ENCODE measurements around the gene ENPP6.
A peak's percentile ranks its signal among the peaks of the same experiment; 100 is the strongest.

ENPP6 gene

GRCh38 chr4:184250795-184251669, 33.4 kb upstream of the ENPP6 start:
- peak; percentile 16 for DNase-seq (ENCODE audit: extremely low read depth, low read depth)
- peak; percentile 50 for TF ChIP-seq CTCF (IDR thresholded peaks at IDR 0.05; ENCODE audit: low read depth, low read length)

- TF ChIP-seq CTCF (IDR thresholded peaks at IDR 0.05; ENCODE audit: low read depth, low read length): no peak
- no peak for DNase-seq (ENCODE audit: extremely low read depth, low read depth)
Measured at GRCh38 chr4:184248216-184248615, 30.5 kb upstream of the ENPP6 start.

- TF ChIP-seq CTCF (IDR thresholded peaks at IDR 0.05; ENCODE audit: low read depth, low read length): no peak
- no peak for DNase-seq (ENCODE audit: extremely low read depth, low read depth)
Measured at GRCh38 chr4:184247421-184247820, 29.7 kb upstream of the ENPP6 start.

GRCh38 chr4:184246426-184246825, 28.8 kb upstream of the ENPP6 start:
- no peak for TF ChIP-seq CTCF (IDR thresholded peaks at IDR 0.05; ENCODE audit: low read depth, low read length)
- no peak for DNase-seq (ENCODE audit: extremely low read depth, low read depth)

- no peak for TF ChIP-seq CTCF (IDR thresholded peaks at IDR 0.05; ENCODE audit: low read depth, low read length)
- DNase-seq (ENCODE audit: extremely low read depth, low read depth): no peak
Measured at GRCh38 chr4:184238072-184238745, 20.5 kb upstream of the ENPP6 start.

- no peak for DNase-seq (ENCODE audit: extremely low read depth, low read depth)
- TF ChIP-seq CTCF (IDR thresholded peaks at IDR 0.05; ENCODE audit: low read depth, low read length): no peak
Measured at GRCh38 chr4:184237612-184238011, 19.9 kb upstream of the ENPP6 start.

GRCh38 chr4:184235526-184235925, 17.9 kb upstream of the ENPP6 start:
- DNase-seq (ENCODE audit: extremely low read depth, low read depth): no peak
- TF ChIP-seq CTCF (IDR thresholded peaks at IDR 0.05; ENCODE audit: low read depth, low read length): no peak

Data from AG09319 (cell line).